GM21717 (cell line): Measurements from ENCODE around the gene PLCXD1.
"Not testable (repeated sequence)": the region's sequence is repeated elsewhere in the genome, so short reads cannot be mapped to it uniquely, and the experiment has no call there.

ENCODE experiments used
- ATAC-seq: cut with Tn5 transposase; IDR thresholded peaks from one replicate; pipeline ENCODE4 v1.9.1; 2021; ENCODE audit warnings: mild to moderate bottlenecking, moderate library complexity; ENCODE audit not compliant: unreplicated experiment

Gene PLCXD1

GRCh38 chrX:349702-350101, 68.5 kb downstream of the PLCXD1 start:
- no peak for ATAC-seq

- ATAC-seq: no peak
Observed at GRCh38 chrX:350148-350533, 69.0 kb downstream of the PLCXD1 start.

GRCh38 chrX:350534-351323, 69.5 kb downstream of the PLCXD1 start:
- ATAC-seq: no peak

- not testable (repeated sequence) for ATAC-seq
Observed at GRCh38 chrX:351324-351641, 70.1 kb downstream of the PLCXD1 start.

- no peak for ATAC-seq
Observed at GRCh38 chrX:351736-352135, 70.6 kb downstream of the PLCXD1 start.

GRCh38 chrX:352181-352580, 71.0 kb downstream of the PLCXD1 start:
- no peak for ATAC-seq

- no peak for ATAC-seq
Observed at GRCh38 chrX:352582-353314, 71.6 kb downstream of the PLCXD1 start.
